Activated T-helper 9 cell treated with anti-CD3 and anti-CD28 coated beads, Interleukin-2, amount 50 U/mL, for 16 hours (primary cell): ENCODE data around the gene IFITM2.
"Not testable (repeated sequence)": the region's sequence is repeated elsewhere in the genome, so short reads cannot be mapped to it uniquely, and the experiment has no call there.

Experiments
- DNase-seq: peaks from one replicate; pipeline ENCODE4 v3.0.0-alpha.2; 2020; ENCODE audit warnings: low read depth

Gene IFITM2

DNA sequence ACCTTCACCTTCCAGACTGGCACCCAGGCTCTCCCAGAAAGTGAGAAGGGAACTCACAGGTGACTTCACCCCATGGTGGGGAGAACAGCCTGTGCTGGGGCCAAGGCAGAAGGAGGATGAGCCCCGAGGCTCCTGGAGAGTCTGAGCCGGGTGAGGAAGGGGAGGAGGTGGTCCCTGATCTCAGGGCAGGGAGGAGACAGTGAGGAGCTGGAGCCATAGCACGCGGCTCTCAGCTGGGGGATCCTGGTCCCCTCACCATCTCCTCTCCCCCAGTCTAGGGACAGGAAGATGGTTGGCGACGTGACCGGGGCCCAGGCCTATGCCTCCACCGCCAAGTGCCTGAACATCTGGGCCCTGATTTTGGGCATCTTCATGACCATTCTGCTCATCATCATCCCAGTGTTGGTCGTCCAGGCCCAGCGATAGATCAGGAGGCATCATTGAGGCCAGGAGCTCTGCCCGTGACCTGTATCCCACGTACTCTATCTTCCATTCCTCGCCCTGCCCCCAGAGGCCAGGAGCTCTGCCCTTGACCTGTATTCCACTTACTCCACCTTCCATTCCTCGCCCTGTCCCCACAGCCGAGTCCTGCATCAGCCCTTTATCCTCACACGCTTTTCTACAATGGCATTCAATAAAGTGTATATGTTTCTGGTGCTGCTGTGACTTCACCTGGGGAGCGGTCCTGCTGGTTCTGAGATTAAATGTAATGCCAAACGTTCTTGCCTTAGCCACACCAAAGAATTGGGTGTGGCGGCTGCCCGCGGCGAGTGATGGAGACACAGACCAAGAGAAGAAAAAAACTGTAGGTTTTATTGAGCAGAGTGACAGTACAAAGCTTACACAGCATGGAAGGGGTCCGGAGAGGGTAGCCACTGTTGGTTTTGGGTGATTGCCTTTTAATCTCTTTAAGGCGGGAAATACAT, 1.4 kb downstream of the IFITM2 start:
- DNase-seq, result not testable (repeated sequence)

DNA sequence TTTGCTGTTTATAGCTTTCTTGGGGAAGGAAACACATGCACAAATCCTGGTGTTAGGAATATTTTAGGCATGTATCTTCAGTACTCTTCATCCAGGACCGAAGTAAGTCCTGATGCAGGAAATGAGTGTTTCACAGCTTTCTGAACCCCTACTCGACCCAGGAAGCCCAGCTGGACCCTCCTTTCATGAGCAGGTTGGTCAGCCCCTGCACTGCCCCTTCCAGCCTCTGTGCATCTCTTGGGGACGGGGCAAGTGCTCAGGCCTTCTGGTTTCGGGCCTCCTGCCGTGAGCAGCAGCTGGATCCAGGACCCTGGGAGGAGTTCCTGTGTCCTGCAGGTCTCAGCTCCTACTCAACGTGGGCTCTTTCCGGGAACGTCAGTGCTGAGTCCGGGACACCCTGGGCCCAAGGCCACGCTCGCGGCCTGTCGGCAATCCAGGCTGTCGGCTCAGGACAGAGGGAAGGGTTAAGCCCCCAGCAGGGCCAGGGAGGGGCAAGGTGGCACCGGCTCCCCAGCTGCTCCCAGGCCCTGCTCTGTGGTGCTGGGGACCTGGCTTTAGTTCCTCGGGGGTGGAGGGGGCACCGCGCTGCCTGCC, 2.5 kb downstream of the IFITM2 start:
- not testable (repeated sequence) for DNase-seq

DNA sequence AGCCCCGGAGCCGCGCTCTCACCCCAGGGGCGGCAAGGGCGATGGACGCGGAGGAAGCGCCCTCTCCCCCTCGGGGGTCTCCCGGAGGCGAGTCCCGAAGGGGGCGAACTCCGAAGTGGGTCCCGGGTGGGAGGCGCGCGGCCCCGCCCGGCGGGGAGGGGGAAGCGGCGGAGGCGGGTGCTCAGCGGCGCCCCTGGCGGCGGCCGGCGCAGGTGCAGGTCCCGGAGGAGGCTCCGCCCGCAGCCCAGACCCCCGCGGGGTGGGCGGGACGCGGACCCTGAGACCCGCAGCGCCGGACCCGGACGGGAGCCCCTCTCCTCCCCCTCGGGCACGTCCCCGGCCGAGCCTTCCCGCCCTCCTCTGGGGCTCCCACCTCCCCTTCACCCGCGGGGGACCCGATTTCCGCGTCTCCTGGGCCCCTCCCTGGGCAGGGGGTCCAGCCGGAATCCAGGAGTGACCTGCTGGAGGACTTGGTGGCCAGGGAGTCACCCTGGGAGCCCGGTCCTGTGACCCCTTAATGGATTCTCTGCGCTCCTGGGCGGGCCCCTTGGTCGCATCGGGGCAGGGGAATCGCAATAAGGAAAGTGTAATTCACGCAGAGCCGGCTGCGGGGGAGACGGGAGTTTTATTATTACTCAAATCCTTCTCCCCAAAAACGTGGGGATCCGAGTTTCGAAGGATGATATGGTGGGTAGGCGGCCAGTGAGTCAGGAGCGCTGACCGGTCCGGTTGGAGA, 3.6 kb downstream of the IFITM2 start:
- DNase-seq, result not testable (repeated sequence)

DNA sequence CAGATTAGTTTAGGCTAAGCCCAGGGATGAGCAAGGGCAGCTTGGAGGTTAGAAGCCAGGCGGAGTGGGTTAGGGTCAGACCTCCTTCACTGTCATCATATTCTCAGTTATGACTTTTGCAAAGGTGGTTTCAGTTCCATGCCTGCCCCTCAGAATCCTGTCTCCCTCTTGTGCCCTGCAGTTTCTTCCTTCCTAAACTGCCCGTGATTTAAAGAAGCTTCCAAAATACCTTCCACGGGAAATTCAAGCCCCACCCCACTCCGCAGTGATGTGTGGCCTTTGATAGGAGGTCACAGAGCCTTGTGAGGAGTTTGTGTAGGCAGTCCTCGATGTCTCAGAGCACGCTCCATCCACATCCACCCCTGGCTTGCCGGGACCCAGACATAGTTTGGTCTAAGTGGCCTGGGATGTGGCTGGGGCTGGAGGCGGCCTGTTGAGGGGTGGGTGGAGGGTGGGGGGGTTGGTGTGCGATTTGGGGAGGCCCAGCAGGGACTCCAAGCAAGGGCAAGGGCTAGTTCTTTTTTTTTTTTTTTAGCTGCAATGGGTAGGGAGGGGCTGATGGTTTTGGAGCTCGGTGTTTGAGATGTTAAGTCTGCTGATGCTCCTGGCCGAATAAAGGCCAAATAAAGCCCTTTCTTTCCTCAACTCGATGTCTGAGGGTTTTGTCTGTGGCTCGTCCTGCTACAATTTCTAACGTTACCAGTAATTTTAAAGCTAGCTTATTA, 4.6 kb downstream of the IFITM2 start:
- no peak for DNase-seq

DNA sequence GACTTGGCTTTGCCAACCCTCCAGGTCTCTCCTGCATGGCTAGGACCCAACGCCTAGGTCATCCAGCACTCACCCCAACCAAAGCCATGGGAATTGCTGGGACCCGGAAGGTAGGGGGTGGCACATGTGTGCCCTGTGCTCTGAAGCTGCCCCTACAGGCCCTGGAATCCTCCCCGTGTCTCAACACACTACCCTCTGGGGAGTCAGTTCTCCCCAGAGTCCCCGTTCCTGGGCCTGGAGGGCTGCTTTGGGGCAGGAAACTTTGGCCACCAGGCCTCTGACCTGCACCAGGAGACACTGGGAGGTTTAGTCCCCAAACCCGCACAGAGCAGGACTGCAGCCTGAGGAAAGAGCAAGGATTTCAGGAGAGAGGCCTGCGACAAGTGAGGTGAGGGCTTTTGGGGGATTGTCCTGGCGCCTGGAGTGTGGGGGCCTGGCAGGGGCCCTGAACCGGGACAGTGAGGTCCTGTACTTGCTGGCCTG, 5.7 kb downstream of the IFITM2 start:
- DNase-seq, result no peak

DNA sequence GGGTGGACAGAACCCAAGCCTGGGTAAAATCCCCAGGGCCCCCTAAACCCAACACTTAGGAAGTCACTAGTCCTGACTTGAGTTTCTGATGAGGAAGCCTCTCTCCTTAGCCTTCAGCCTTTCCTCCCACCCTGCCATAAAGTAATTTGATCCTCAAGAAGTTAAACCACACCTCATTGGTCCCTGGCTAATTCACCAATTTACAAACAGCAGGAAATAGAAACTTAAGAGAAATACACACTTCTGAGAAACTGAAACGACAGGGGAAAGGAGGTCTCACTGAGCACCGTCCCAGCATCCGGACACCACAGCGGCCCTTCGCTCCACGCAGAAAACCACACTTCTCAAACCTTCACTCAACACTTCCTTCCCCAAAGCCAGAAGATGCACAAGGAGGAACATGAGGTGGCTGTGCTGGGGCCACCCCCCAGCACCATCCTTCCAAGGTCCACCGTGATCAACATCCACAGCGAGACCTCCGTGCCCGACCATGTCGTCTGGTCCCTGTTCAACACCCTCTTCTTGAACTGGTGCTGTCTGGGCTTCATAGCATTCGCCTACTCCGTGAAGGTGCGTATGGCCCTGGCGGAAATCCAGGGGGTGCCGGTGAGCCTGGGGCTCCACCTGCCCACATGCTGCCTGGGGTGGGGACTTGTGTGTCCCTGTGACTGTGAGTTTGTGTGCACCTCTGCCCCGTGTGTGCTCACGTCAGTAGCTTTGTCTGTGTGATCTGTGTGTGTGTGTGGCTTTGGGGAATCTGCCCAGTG, 6.4 kb downstream of the IFITM2 start, which contains the start of gene IFITM1:
Gene IFITM1, plus strand, starts transcription at position 254 of the 767 bp plus-strand sequence. Its CDS starts 131 bp downstream, at position 385.
- no peak for DNase-seq

DNA sequence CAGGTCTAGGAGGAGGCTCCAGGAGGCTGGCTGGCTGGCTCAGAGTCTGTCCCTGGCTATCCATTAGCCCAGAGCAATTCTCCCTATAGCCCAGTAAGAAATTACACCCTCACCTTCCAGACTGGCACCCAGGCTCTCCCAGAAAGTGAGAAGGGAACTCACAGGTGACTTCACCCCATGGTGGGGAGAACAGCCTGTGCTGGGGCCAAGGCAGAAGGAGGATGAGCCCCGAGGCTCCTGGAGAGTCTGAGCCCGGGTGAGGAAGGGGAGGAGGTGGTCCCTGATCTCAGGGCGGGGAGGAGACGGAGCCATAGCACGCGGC, 6.9 kb downstream of the IFITM2 start:
- DNase-seq, result not testable (repeated sequence)

DNA sequence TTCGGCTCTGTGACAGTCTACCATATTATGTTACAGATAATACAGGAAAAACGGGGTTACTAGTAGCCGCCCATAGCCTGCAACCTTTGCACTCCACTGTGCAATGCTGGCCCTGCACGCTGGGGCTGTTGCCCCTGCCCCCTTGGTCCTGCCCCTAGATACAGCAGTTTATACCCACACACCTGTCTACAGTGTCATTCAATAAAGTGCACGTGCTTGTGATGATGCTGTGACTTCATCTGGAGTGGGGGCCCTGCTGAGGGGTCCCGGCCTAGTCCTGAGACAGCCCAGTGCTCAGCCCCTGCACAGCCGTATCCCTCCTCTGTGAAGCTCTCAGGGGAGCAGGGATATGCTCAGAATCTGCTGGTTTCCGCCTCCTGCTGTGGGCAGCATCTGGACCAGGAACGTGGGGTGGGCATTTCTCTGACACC, 7.5 kb downstream of the IFITM2 start:
- DNase-seq, result no peak

DNA sequence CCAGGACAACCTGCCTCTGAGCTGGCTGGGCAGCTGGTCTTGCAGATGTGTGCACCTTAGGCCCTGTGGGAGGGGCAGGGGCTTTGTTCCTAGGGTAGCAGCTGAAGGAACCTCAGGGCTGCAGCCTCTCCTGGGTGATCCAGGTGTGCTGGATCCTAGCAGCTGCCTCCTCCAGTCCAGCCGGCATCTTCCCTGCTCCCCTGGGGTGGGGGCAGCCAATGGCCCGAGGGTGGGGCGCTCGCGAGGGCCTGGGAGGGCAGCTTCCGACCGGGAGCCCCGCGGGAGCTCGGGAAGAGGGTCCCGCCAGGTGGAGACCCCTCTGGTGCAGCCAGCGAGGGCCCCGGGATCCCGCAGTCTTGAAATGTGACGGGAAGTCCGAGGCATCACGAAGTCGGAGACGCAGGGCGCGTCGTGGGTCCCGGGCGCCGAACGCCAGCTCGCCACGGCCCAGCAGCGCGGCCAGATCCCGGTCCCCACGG, 7.9 kb downstream of the IFITM2 start:
- DNase-seq, result no peak

DNA sequence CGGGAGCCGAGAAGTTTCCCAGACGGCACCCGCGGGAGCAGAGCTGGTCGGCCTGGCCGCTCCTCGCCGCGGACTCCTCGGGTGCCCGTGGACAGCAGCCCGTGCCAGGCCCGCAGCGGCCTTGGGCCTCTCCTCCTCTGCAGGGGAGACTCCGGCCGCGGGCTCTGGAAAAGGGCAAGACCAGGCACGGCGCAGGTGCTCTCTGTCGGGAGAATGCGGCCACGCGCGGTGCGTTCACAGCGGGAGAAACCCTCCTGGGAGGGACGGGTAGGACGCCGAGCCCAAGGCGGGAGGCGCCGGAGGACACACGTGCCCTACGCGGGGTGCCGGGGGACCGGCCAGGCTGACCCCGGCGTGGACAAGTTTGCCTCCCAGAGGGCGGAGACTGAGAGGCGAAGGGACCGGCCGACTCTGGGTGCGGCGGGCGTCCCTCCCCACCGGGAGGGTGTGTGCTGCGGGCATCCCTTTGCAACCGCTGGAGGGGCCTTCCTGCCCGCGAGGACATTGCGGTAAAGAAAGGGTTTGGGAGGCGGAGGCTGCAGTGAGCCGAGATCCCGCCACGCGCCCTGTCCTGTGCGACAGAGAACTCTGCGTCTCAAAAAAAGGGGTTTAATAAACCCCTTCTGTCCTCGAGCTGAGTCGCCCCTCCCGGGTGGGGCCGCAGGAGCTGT, 8.6 kb downstream of the IFITM2 start:
- no peak for DNase-seq

DNA sequence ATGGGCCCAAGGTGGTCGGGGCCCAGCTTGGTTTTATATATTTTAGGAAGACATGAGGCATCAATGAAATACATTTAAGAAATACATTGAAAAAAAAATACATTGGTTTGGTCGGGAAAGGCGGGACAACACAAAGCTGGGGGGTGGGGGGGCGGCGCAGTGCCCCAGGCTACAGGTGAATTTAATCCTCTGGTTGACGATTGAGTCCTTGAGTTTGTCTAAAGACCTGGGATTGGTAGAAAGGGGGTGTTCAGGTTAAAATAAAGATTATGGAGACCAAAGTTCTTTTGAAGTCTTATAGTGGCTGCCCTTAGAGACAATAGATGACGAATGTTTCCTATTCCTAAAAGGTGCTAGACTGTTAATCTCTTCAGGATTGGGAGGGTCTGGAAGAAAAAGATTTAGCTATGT, 9.3 kb downstream of the IFITM2 start:
- DNase-seq, result no peak

DNA sequence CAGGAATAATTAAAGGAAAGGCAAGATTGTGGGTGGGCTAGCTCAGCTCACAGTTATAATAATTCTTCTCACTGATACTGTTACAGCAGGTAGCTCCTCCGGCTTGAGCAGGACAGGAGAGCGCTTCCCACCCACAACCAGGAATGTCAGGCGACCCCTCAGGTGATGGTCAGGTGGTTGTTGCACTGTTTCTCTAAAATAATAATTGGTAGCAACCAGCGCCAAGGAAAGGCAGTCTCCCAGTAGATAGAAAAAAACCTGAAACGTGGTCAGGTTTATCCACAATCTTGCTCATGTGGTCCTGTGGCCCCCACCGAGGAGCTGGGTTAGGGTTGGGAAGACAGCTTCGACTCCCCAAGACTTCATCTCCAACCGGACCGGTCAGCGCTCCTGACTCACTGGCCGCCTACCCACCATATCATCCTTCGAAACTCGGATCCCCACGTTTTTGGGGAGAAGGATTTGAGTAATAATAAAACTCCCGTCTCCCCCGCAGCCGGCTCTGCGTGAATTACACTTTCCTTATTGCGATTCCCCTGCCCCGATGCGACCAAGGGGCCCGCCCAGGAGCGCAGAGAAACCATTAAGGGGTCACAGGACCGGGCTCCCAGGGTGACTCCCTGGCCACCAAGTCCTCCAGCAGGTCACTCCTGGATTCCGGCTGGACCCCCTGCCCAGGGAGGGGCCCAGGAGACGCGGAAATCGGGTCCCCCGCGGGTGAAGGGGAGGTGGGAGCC, 10.2 kb downstream of the IFITM2 start:
- DNase-seq, result not testable (repeated sequence)

DNA sequence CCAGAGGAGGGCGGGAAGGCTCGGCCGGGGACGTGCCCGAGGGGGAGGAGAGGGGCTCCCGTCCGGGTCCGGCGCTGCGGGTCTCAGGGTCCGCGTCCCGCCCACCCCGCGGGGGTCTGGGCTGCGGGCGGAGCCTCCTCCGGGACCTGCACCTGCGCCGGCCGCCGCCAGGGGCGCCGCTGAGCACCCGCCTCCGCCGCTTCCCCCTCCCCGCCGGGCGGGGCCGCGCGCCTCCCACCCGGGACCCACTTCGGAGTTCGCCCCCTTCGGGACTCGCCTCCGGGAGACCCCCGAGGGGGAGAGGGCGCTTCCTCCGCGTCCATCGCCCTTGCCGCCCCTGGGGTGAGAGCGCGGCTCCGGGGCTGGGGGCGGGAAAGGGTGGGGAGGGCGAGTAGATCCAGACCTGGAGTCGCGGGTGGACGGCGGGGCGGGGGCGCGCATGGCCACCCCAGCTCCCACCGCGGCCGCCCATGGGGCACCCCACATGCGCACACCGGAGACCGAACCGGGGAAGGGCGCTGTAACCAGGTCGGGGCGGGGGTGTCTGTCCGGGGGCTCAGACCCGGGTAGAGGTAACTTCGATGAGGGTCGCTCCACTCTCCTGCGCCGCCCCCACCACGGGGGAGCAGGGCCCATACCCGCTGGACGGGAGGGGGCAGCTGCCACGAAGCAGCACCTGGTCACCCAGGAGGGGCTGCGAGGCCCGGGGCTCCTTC, 10.9 kb downstream of the IFITM2 start:
- DNase-seq, result not testable (repeated sequence)

DNA sequence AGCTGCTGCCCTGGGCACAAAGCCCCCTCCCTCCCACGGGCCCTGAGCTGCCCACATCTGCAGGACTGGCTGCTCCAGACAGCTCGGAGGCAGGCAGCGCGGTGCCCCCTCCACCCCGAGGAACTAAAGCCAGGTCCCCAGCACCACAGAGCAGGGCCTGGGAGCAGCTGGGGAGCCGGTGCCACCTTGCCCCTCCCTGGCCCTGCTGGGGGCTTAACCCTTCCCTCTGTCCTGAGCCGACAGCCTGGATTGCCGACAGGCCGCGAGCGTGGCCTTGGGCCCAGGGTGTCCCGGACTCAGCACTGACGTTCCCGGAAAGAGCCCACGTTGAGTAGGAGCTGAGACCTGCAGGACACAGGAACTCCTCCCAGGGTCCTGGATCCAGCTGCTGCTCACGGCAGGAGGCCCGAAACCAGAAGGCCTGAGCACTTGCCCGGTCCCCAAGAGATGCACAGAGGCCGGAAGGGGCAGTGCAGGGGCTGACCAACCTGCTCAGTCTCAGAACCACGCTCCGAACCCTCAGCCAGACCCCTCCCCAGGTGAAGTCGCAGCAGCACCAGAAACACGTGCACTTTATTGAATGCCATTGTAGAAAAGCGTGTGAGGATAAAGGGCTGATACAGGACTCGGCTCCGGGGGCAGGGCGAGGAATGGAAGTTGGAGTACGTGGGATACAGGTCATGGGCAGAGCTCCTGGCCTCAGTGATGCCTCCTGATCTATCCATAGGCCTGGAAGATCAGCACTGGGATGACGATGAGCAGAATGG, 11.7 kb downstream of the IFITM2 start:
- not testable (repeated sequence) for DNase-seq

DNA sequence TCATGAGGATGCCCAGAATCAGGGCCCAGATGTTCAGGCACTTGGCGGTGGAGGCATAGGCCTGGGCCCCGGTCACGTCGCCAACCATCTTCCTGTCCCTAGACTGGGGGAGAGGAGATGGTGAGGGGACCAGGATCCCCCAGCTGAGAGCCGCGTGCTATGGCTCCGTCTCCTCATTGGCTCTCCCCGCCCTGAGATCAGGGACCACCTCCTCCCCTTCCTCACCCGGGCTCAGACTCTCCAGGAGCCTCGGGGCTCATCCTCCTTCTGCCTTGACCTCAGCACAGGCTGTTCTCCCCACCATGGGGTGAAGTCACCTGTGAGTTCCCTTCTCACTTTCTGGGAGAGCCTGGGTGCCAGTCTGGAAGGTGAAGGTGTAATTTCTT, 12.3 kb downstream of the IFITM2 start:
- DNase-seq, result not testable (repeated sequence)

DNA sequence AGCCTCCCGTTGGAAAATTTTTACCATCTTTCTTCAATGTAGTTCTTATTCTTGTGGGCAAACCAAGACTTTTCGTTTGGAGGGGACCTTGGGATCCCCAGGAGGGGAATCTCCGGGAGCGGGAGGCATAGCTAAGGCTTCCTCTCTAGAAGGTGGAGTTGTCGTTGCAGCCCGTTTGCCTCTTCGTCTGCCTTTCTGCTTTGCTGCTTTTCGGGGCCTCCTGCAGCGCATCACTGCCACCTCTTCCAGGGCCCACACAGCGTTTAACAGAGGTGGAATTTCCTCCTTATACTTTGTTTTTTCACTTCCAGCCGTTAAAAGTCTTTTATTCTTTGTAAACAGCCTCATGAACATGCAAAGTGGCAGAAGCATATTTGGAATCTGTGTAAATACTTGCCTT, 16.5 kb downstream of the IFITM2 start:
- DNase-seq, result no peak

DNA sequence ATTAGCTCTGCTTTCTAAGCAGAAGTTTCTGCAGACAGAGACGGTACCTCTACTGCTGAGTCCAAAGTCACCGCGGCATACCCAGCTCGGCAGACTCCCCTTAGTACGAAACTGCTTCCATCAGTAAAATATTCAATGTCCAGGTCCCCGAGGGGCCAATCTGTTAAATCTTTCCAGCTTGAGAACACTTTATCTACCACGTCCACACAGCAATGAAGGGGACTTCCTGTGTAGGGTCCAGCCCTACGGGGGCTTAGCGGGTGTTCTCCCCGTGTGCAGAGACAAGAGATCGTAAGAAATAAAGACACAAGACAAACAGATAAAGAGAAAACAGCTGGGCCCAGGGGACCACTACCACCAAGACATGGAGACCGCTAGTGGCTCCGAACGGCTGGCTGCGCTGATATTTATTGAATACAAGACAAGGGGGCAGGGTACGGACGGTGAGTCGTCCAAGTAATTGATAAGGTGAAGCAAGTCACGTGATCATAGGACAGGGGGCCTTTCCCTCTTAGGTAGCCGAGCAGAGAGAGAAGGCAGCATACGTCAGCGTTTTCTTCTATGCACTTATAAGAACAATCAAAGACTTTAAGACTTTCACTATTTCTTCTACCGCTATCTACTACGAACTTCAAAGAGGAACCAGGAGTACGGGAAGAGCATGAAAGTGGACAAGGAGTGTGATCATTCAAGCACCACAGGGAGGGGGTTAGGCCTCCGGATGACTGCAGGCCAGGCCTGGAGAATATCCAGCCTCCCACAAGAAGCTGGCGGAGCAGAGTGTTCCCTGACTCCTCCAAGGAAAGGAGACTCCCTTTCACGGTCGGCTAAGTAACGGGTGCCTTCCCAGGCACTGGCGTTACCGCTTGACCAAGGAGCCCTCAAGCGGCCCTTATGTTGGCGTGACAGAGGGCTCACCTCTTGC, 17.2 kb downstream of the IFITM2 start:
- not testable (repeated sequence) for DNase-seq
